NCI-H526 (cell line): ENCODE results near the gene NTN5.
A peak's percentile ranks its signal among the peaks of the same experiment; 100 is the strongest.
"Not testable (repeated sequence)": the region's sequence is repeated elsewhere in the genome, so short reads cannot be mapped to it uniquely, and the experiment has no call there.

ENCODE experiments used
- DNase-seq, 2 experiments: peaks; one replicate each; lab custom pipeline; 2025; lab: John Stamatoyannopoulos, UW

Gene NTN5

DNA sequence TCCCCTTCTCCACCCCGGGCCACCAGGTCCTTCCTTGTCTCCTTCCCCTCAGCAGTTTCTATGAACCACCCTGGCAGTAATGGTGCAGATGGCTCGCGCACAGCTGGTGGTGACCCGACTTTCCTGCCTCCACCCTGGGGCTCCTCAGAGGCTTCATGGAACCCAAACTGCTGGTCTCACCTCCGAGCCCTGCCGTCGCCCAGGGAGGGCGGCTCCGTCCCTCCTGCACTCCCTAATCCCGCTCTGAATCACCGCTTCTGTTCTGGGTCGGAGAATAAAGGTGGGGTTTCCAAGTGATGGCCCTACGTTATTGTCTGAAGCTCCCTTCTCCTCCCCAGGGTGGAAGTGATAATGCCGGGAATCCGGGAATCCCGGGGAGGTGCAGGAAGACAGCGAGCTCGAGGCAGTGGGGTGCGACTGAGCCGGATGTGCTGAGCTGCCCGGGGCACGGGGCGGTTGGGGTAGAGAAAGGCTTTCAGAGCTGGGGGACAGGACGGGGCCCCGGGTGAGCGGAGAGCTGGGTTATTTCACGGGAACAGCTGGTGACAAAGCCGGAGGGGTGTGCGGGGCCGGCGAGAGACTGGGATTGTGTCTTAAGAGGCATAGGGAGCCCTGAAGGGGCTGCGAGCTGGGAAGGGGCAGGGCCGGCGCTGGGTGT, 23.7 kb upstream of the NTN5 start:
- peak in 1 of 2 experiments; percentile 34 for DNase-seq

DNA sequence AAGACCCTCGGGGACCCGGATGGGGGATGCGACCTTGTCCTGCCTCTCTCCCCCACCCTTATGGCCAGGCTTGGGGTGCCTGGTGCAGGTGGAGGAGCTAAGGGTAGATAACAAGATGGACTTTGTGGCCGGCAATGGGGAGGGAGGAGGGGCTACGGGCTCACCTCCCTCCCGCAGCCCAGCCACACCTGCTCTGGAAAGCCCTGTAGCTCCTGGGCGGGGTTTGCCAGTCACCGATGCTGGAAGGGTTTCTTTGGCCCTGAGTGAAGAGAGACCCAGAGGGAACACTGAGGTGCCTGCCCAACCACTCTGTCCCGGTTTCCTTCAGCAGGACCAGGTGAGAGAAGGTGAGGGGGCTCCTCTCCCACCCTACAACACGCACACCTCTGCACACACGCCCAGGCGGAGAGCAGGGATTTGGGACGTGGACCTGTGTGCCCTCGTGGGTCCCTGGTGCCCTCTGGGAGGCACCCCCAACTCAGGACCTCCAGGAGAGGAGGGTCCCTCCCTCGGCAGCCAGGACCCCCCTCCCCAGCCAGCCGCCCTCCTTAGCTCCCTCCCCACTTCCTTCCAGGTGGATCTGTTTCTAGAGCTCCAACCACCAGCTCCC, 23.0 kb upstream of the NTN5 start, which contains the start of gene FUT2:
FUT2 (plus strand) TSS at position 229 of the 610 bp plus-strand sequence. CDS start 6,986 bp downstream, outside the sequence.
- peak; percentile 35 to 81 for DNase-seq

GRCh38 chr19:48693629-48694028, 20.8 kb upstream of the NTN5 start:
- not testable (repeated sequence) for DNase-seq

DNA sequence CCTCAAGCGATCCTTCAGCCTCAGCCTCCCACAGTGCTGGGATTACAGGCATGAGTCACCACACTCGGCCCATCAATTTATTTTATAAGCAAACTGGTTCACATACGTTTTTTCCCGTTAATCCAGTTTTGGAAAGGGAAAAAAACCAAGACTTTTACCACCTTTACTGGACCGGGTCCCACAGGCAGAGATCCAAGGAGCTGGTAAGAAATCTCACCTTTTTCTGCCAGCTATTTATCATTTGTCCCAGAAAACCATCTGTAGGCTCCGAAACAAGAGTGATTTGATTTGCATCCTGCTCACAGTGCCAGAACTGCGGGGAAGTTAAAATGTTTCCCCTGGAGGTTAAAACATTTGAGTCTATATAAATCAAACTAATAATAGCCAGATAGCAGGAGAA, 16.6 kb upstream of the NTN5 start:
- no peak for DNase-seq

GRCh38 chr19:48687776-48688175, 15.0 kb upstream of the NTN5 start:
- DNase-seq: no peak

GRCh38 chr19:48686637-48687036, 13.8 kb upstream of the NTN5 start:
- DNase-seq: not testable (repeated sequence)

- no peak for DNase-seq
Measured at GRCh38 chr19:48686088-48686487, 13.3 kb upstream of the NTN5 start.

GRCh38 chr19:48685583-48685982, 12.8 kb upstream of the NTN5 start:
- DNase-seq: no peak

- DNase-seq: no peak
Measured at GRCh38 chr19:48683349-48683748, 10.5 kb upstream of the NTN5 start.

GRCh38 chr19:48681127-48681470, 8.3 kb upstream of the NTN5 start:
- DNase-seq: peak in 1 of 2 experiments; percentile 21

- no peak for DNase-seq
Measured at GRCh38 chr19:48680436-48681126, 7.8 kb upstream of the NTN5 start.

DNA sequence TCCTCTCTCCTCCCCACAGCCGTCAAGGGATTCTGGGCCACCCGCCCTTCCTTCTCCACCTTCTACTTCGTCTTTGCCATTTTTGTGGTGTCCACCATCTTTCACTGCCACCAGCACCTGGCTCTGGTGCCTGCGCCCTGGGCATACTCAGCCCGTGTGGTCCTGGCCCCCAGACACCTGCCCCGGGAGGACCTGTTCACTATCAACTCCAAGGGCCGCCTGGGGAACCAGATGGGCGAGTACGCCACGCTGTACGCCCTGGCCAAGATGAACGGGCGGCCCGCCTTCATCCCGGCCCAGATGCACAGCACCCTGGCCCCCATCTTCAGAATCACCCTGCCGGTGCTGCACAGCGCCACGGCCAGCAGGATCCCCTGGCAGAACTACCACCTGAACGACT, 7.2 kb upstream of the NTN5 start:
- DNase-seq: not testable (repeated sequence)

- no peak for DNase-seq
Measured at GRCh38 chr19:48678201-48678600, 5.4 kb upstream of the NTN5 start.

DNA sequence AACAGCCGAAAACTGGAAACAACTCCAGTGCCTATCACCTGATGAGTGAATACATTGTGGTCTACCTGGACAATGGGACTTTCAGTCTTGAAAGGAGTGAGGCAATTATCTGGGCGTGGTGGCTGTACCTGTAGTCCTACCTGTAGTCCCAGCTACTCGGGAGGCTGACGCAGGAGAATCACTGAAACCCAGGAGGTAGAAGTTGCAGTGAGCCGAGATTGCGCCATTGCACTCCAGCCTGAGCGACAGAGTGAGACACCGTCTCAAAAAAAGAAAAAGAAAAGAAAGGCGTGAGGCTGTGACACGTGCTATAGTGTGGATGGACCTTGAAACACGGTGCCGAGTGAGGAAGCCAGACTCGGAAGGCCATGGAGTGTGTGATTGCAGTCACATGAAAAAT, 4.1 kb upstream of the NTN5 start:
- no peak for DNase-seq

DNA sequence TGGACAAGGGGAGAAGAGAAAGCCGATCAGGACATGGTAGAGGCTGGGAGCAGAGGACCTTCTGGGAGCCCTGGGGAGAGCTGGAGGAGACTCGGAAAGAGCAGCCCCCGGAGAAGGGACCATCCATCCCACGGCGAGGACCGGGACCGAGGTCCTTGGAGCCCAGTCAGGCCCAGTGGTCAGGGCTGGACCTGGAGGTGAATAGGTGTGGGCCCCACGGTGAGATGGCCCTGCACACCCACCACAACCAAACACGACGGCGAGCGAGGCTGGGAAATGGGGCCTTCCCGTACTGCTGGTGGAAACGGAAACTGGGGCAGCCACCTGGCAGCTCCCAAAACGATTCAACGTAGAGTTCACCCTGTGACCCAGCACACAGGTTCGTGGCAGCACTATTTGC, 3.7 kb upstream of the NTN5 start:
- no peak for DNase-seq

DNA sequence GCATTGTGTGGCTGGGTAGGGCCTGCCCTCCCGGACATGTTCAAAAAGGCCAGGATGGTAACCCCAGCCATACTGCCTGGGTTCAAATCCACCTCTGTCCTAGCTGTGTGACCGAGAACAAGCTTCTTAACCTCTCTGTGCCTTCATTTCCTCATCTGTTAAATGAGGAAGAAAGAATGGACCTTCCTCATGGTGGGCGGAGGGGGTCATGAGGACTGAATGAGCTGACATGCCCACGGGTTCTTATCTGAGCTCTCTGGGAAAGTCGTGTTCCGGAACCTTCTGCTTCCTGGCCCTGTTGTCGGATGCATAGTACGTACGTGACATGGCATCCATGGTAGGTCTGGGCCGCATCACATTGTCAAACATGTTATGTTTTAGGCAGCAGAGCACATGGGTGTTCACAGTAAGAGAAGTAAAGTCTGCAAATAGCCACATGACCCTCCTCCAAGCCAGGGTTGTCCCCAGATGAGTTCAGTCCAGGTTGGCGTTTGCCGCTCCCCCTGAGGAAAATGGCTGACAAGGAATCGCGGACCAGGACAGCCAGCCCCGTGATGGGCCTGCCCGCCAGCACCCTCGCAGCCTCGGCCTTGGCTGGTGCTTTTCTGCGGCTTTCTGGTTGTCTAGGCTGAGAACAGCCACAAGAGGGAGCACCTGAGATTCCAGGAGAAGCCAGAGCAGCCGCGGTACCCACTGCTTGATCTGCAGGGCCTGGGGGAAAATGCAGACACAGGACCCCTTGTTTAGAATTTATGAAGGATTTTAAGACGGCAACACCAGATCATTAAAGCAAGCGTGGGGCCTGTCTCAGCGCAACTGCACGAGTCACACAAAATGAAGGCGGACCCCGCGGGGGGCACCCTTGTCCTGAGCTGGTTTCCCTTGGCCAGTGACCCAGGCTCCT, 2.4 kb upstream of the NTN5 start:
- peak; percentile 84 to 92 for DNase-seq

- DNase-seq: no peak
Measured at GRCh38 chr19:48674216-48674809, 1.5 kb upstream of the NTN5 start.

DNA sequence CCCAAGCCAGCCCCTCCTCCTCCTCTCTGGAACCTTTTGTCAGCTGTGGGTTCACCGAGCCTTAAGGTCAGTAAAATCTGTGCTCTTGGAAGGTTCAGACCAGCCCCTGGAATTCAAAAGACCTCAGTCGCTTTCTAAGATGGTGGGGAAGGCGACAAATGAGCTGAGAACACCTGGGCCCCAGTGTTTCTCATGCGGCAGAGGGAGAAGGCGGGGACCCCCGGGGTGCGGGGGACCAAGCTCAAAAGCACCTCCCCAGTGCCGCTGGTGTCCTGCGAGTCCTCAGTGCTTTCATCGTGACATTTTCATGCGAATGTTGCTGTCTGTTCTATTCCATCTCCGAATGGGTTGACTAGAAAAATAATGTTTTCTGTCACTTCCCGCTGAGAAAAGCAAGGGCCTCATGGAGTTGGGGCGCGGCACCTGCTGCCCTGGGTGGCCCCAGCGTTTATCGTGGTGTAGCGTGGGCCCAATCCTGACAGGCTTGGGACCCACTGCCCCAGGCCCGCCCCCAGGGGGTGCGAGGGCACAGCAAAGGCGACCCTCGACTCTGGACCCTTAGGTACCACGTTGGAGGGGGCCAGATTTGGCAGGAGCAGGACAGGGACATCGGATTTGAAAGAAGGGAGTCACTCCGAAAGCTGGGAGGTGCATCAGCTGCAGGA, 751 bp upstream of the NTN5 start:
- DNase-seq: no peak

DNA sequence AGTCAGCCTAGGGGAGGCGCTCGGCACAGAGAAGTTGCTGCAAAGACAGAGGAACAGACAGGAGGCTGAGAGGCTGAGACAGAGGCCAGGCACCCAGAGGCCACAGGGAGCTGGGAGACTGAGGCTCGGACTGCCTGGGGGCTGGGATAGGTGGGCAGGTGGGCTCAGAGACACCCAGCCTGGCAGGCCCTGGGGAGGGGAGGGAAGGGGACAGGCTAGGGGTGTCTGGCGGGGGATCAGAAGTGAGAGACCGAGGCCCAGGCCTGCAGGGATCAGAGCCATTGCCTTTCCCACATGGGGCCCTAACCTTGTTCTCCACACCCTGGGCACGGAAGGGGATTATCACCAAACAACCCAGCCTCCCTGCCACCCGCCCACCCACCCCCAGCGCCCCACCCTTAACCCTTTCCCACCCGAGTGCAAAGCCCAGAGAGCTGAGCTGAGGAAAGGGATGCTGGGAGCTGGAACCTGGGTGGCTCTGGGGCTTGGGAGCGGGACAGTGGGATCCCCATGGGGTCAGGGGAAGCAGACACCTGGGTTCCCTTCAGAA, 1.3 kb downstream of the NTN5 start:
- no peak for DNase-seq

- no peak for DNase-seq
Measured at GRCh38 chr19:48670699-48671445, 1.9 kb downstream of the NTN5 start.
